Neuronal stem cell (in vitro differentiated cells): Measurements from ENCODE around the gene EPHA2.
A peak's percentile ranks its signal among the peaks of the same experiment; 100 is the strongest.

Experiments used
- DNase-seq: peaks from one replicate; pipeline ENCODE4 v3.0.0-alpha.2; 2013; ENCODE audit warnings: low spot score
- H2AFZ ChIP-seq: one replicate; pipeline ENCODE4 v1.6.1; 2013; ENCODE audit warnings: mild to moderate bottlenecking, low read length, inconsistent platforms
- H2AK5ac ChIP-seq: 2 replicates; pipeline ENCODE4 v1.6.1; 2013; ENCODE audit warnings: low read depth, mild to moderate bottlenecking, inconsistent platforms, low read length, moderate library complexity, mixed read lengths
- H2BK120ac ChIP-seq: 2 replicates; pipeline ENCODE4 v1.6.1; 2013; ENCODE audit warnings: low read depth, mild to moderate bottlenecking, inconsistent platforms, low read length, moderate library complexity, mixed read lengths
- H2BK12ac ChIP-seq: one replicate; pipeline ENCODE4 v1.6.1; 2013; ENCODE audit warnings: low read length, inconsistent platforms
- H2BK15ac ChIP-seq: 2 replicates; pipeline ENCODE4 v1.6.1; 2013; ENCODE audit warnings: mild to moderate bottlenecking, low read length, inconsistent platforms, mixed read lengths
- H2BK5ac ChIP-seq: one replicate; pipeline ENCODE4 v1.6.1; 2013; ENCODE audit warnings: inconsistent platforms, mild to moderate bottlenecking, low read length, moderate library complexity
- H3K14ac ChIP-seq: one replicate; pipeline ENCODE4 v1.6.1; 2013; ENCODE audit warnings: low read length, inconsistent platforms
- H3K18ac ChIP-seq: 2 replicates; pipeline ENCODE4 v1.6.1; 2013; ENCODE audit warnings: low read length, inconsistent platforms
- H3K23ac ChIP-seq: 2 replicates; pipeline ENCODE4 v1.6.1; 2013; ENCODE audit warnings: low read depth, mild to moderate bottlenecking, mixed read lengths, low read length, inconsistent platforms; ENCODE audit not compliant: poor library complexity
- H3K27ac ChIP-seq: replicated peaks from 3 replicates; pipeline ENCODE4 v1.5.1; 2013; ENCODE audit warnings: low read length, inconsistent platforms
- H3K27me3 ChIP-seq, 3 experiments: 2 replicates each; pipeline ENCODE4 v1.6.1; 2013; ENCODE audit warnings: low read length in 3 of 3, mild to moderate bottlenecking in 2 of 3, inconsistent platforms in 1 of 3, low read depth in 1 of 3, mixed read lengths in 1 of 3, moderate library complexity in 1 of 3; ENCODE audit not compliant: control insufficient read depth in 3 of 3, insufficient read depth in 3 of 3
- H3K36me3 ChIP-seq, 2 donors: replicated peaks in 1 of 2; 2 replicates each; pipeline ENCODE4 v1.6.1; 2013; ENCODE audit warnings: low read length in 2 of 2; ENCODE audit not compliant: control insufficient read depth in 2 of 2, insufficient read depth in 2 of 2
- H3K4ac ChIP-seq: 2 replicates; pipeline ENCODE4 v1.6.1; 2013; ENCODE audit warnings: inconsistent platforms, mild to moderate bottlenecking, low read length, moderate library complexity
- H3K4me1 ChIP-seq, 2 donors: 1 replicate in 1 of 2; 2 replicates in 1 of 2; pipeline ENCODE4 v1.6.1; 2013; ENCODE audit warnings: low read length in 2 of 2, low read depth in 1 of 2; ENCODE audit not compliant: control insufficient read depth in 2 of 2, insufficient read depth in 1 of 2
- H3K4me2 ChIP-seq: one replicate; pipeline ENCODE4 v1.6.1; 2013; ENCODE audit warnings: mild to moderate bottlenecking, low read length, inconsistent platforms; ENCODE audit not compliant: insufficient read depth, poor library complexity, severe bottlenecking
- H3K4me3 ChIP-seq, 2 donors: 2 replicates each; pipeline ENCODE4 v1.5.1; 2013; ENCODE audit warnings: low read length in 2 of 2, mild to moderate bottlenecking in 2 of 2, inconsistent platforms in 1 of 2, moderate library complexity in 1 of 2
- H3K79me1 ChIP-seq: one replicate; pipeline ENCODE4 v1.6.1; 2013; ENCODE audit warnings: low read depth, mild to moderate bottlenecking, inconsistent platforms, low read length, moderate library complexity
- H3K9ac ChIP-seq: one replicate; pipeline ENCODE4 v1.6.1; 2013; ENCODE audit warnings: mild to moderate bottlenecking, low read depth, low read length, inconsistent platforms; ENCODE audit not compliant: poor library complexity
- H3K9me3 ChIP-seq, 2 donors: replicated peaks in 1 of 2; 2 replicates each; pipeline versions ENCODE3 to v1.6.1; 2013; ENCODE audit warnings: low read length in 2 of 2, mild to moderate bottlenecking in 2 of 2, inconsistent platforms in 1 of 2, low read depth in 1 of 2, mixed read lengths in 1 of 2, moderate library complexity in 1 of 2; ENCODE audit not compliant: control insufficient read depth in 2 of 2, insufficient read depth in 1 of 2
- H4K8ac ChIP-seq: one replicate; pipeline ENCODE4 v1.6.1; 2013; ENCODE audit warnings: low read depth, mild to moderate bottlenecking, inconsistent platforms, low read length, moderate library complexity
- H4K91ac ChIP-seq: one replicate; pipeline ENCODE4 v1.6.1; 2013; ENCODE audit warnings: low read length, low read depth, mild to moderate bottlenecking, inconsistent platforms; ENCODE audit not compliant: poor library complexity
- WGBS, 2 donors: extraction: QIAGEN DNeasy Blood & Tissue Kit; methylation state at CpG; one replicate each; pipeline ENCODE4 v1.1.7; 2013; ENCODE audit warnings: missing lambda C conversion rate in 2 of 2, mixed read lengths in 1 of 2; ENCODE audit not compliant: insufficient read length in 2 of 2, insufficient replicate concordance in 1 of 2; ENCODE audit errors: extremely low coverage in 2 of 2; 5-methylcytosine and 5-hydroxymethylcytosine counted together

Gene EPHA2

GRCh38 chr1:16125483-16125882, 30.4 kb downstream of the EPHA2 start:
- Histone ChIP-seq H3K4ac (no peak overlapping the region), H3K18ac (no peak overlapping the region), H2AFZ (no peak overlapping the region), H3K27me3 (no peaks in the 10 kb centered on the region), H3K14ac (no peak overlapping the region), H3K36me3 (peaks cover 59 to 73% of the 10 kb centered on the region in 2 donors), H3K23ac (no peak overlapping the region), H4K91ac (no peak overlapping the region), H3K79me1 (no peaks in the 10 kb centered on the region), H3K9ac (no peak overlapping the region), H2BK12ac (no peak overlapping the region), H4K8ac (no peak overlapping the region), H2BK120ac (no peak overlapping the region), H2AK5ac (no peak overlapping the region), H3K27ac (no peak overlapping the region), H3K9me3 (no peaks in the 10 kb centered on the region), H2BK15ac (no peak overlapping the region), H3K4me2 (no peak overlapping the region), H3K4me1 (peaks cover 5 to 6% of the 10 kb centered on the region in 2 donors), H3K4me3 (no peak overlapping the region), H2BK5ac (no peak overlapping the region)
- WGBS, 2 donors, result no CpG with 5 or more reads among the region's 3 CpGs
- DNase-seq, result no peak

GRCh38 chr1:16125088-16125470, 30.8 kb downstream of the EPHA2 start:
- Histone ChIP-seq H3K4me2 (no peak overlapping the region), H3K79me1 (no peaks in the 10 kb centered on the region), H2AK5ac (no peak overlapping the region), H2BK120ac (no peak overlapping the region), H3K9ac (no peak overlapping the region), H2AFZ (no peak overlapping the region), H3K27ac (no peak overlapping the region), H3K14ac (no peak overlapping the region), H2BK15ac (no peak overlapping the region), H3K4ac (no peak overlapping the region), H3K4me1 (peaks cover 5 to 6% of the 10 kb centered on the region in 2 donors), H3K27me3 (no peaks in the 10 kb centered on the region), H3K23ac (no peak overlapping the region), H3K9me3 (no peaks in the 10 kb centered on the region), H2BK5ac (no peak overlapping the region), H3K36me3 (peaks cover 55 to 69% of the 10 kb centered on the region in 2 donors), H4K91ac (no peak overlapping the region), H3K18ac (no peak overlapping the region), H2BK12ac (no peak overlapping the region), H4K8ac (no peak overlapping the region), H3K4me3 (no peak overlapping the region)
- WGBS, 2 donors, result no CpG with 5 or more reads among the region's 11 CpGs
- no peak for DNase-seq

- Histone ChIP-seq H2AK5ac (no peak overlapping the region), H2BK12ac (no peak overlapping the region), H4K8ac (peak overlapping the region; percentile 44), H4K91ac (no peak overlapping the region), H3K4me3 (no peak overlapping the region), H2BK5ac (no peak overlapping the region), H3K4me1 (peaks cover 6 to 8% of the 10 kb centered on the region in 2 donors), H3K14ac (no peak overlapping the region), H3K27ac (no peak overlapping the region), H2AFZ (no peak overlapping the region), H2BK15ac (no peak overlapping the region), H3K23ac (no peak overlapping the region), H3K18ac (peak overlapping the region; percentile 24), H3K4ac (no peak overlapping the region), H3K9ac (no peak overlapping the region), H3K27me3 (no peaks in the 10 kb centered on the region), H3K79me1 (no peaks in the 10 kb centered on the region), H3K36me3 (peaks cover 49 to 64% of the 10 kb centered on the region in 2 donors), H3K4me2 (no peak overlapping the region), H2BK120ac (no peak overlapping the region), H3K9me3 (no peaks in the 10 kb centered on the region)
- DNase-seq, result no peak
- no CpG with 5 or more reads among the region's 18 CpGs for WGBS, 2 donors
Measured at GRCh38 chr1:16124377-16125087, 31.3 kb downstream of the EPHA2 start.

- Histone ChIP-seq H2BK5ac (no peak overlapping the region), H3K36me3 (peaks cover 35 to 48% of the 10 kb centered on the region in 2 donors), H2BK120ac (no peak overlapping the region), H3K27ac (no peak overlapping the region), H2AK5ac (no peak overlapping the region), H3K4me3 (no peak overlapping the region), H2AFZ (no peak overlapping the region), H3K27me3 (no peaks in the 10 kb centered on the region), H3K18ac (no peak overlapping the region), H2BK12ac (no peak overlapping the region), H4K8ac (no peak overlapping the region), H3K23ac (no peak overlapping the region), H3K4me1 (peaks cover 13 to 17% of the 10 kb centered on the region in 2 donors), H2BK15ac (no peak overlapping the region), H3K14ac (no peak overlapping the region), H3K9me3 (no peaks in the 10 kb centered on the region), H3K9ac (no peak overlapping the region), H3K4ac (no peak overlapping the region), H3K79me1 (no peaks in the 10 kb centered on the region), H4K91ac (no peak overlapping the region), H3K4me2 (no peak overlapping the region)
- no peak for DNase-seq
- WGBS, 2 donors, result no CpG with 5 or more reads among the region's 6 CpGs
Measured at GRCh38 chr1:16122916-16123315, 33.0 kb downstream of the EPHA2 start.
